GM23248 (cell line): ENCODE results near the gene INO80E. TPM values are rescaled to one million over a fixed set of nuclear protein-coding genes. Genes with fewer than 3 reads are reported as not detected.
"Not testable (repeated sequence)": the region's sequence is repeated elsewhere in the genome, so short reads cannot be mapped to it uniquely, and the experiment has no call there.

Experiments used
- DNase-seq: peaks from one replicate; pipeline ENCODE4 v3.0.0-alpha.2; 2015
- H2AFZ ChIP-seq: fragments of 200-600 bp; sonication (generic); 2 replicates; pipeline ENCODE4 v1.6.1; 2016; ENCODE audit warnings: antibody characterized with exemption
- H3F3A ChIP-seq: fragments of 200-600 bp; sonication (generic); 2 replicates; pipeline ENCODE4 v1.6.1; 2016; ENCODE audit warnings: mild to moderate bottlenecking, antibody characterized with exemption, mixed run types; ENCODE audit not compliant: insufficient read depth
- H3K27ac ChIP-seq: fragments of 200-600 bp; sonication (generic); 2 replicates; pipeline ENCODE4 v1.5.1; 2016; ENCODE audit warnings: mild to moderate bottlenecking
- H3K27me3 ChIP-seq: fragments of 200-600 bp; sonication (generic); replicated peaks from 2 replicates; pipeline ENCODE4 v1.6.1; 2016; ENCODE audit warnings: mild to moderate bottlenecking; ENCODE audit not compliant: insufficient read depth
- H3K36me3 ChIP-seq: fragments of 200-600 bp; sonication (generic); 2 replicates; pipeline ENCODE4 v1.6.1; 2016; ENCODE audit warnings: low read depth, mild to moderate bottlenecking
- H3K4me1 ChIP-seq: fragments of 200-600 bp; sonication (generic); 2 replicates; pipeline ENCODE4 v1.6.1; 2016; ENCODE audit warnings: mild to moderate bottlenecking; ENCODE audit not compliant: insufficient read depth
- H3K4me2 ChIP-seq: fragments of 200-600 bp; sonication (generic); one replicate; pipeline ENCODE4 v1.6.1; 2016; ENCODE audit warnings: mild to moderate bottlenecking; ENCODE audit not compliant: unreplicated experiment
- H3K4me3 ChIP-seq: fragments of 200-600 bp; sonication (generic); 2 replicates; pipeline ENCODE4 v1.5.1; 2016; ENCODE audit warnings: mild to moderate bottlenecking
- H3K79me2 ChIP-seq: fragments of 200-600 bp; sonication (generic); 2 replicates; pipeline ENCODE4 v1.6.1; 2016; ENCODE audit warnings: mild to moderate bottlenecking; ENCODE audit not compliant: insufficient read depth
- H3K9ac ChIP-seq: fragments of 200-600 bp; sonication (generic); 2 replicates; pipeline ENCODE4 v1.6.1; 2016; ENCODE audit warnings: mild to moderate bottlenecking
- H3K9me2 ChIP-seq: fragments of 200-600 bp; sonication (generic); 2 replicates; pipeline ENCODE4 v1.6.1; 2016; ENCODE audit warnings: mixed run types, mild to moderate bottlenecking, moderate library complexity; ENCODE audit not compliant: insufficient read depth
- H3K9me3 ChIP-seq: fragments of 200-600 bp; sonication (generic); one replicate; pipeline ENCODE4 v1.6.1; 2017; ENCODE audit warnings: low read depth
- H4K20me1 ChIP-seq: fragments of 200-600 bp; sonication (generic); 2 replicates; pipeline ENCODE4 v1.6.0; 2016; ENCODE audit not compliant: insufficient read depth
- EZH2 ChIP-seq: fragments of 200-600 bp; sonication (generic); IDR thresholded peaks from 2 replicates; pipeline ENCODE4 v1.6.1; 2018; ENCODE audit warnings: antibody characterized with exemption, mild to moderate bottlenecking; ENCODE audit not compliant: insufficient read depth, poor library complexity, severe bottlenecking
- EZH2phosphoT487 ChIP-seq: fragments of 200-600 bp; sonication (generic); IDR thresholded peaks from 2 replicates; pipeline ENCODE4 v1.6.1; 2018; ENCODE audit warnings: antibody characterized with exemption, moderate library complexity, mild to moderate bottlenecking, low read depth; ENCODE audit not compliant: insufficient read depth
- WGBS, 2 experiments: methylation state at CpG; one replicate each; pipeline ENCODE4 v1.1.6; 2015 to 2017; ENCODE audit warnings: low lambda C conversion rate in 2 of 2, low coverage in 1 of 2; ENCODE audit errors: missing lambda C conversion rate in 2 of 2; 5-methylcytosine and 5-hydroxymethylcytosine counted together
- in situ Hi-C: fragments of 300-500 bp; cut with MboI; formaldehyde crosslinking; loops from 2 replicates; pipeline ENCODE4 v1.15.0; 2020
- polyA plus RNA-seq: library from polyadenylated mRNA; unstranded; fragments of >200 nt; fragmentation: Nextera tagmentation; extraction: Ambion mirVana; gene quantifications from 2 replicates; pipeline ENCODE4 v1.2.1, GENCODE V29; 2016
- total RNA-seq: library from RNA; depleted of rRNA; stranded (reverse); fragments of >200 nt; shearing (Covaris generic); gene quantifications from 2 replicates; pipeline ENCODE4 v1.2.3, GENCODE V29; 2014

INO80E gene
- total and polyA plus RNA-seq, 2 experiments from 2014 or later: 32.3 to 51.1 TPM

DNA sequence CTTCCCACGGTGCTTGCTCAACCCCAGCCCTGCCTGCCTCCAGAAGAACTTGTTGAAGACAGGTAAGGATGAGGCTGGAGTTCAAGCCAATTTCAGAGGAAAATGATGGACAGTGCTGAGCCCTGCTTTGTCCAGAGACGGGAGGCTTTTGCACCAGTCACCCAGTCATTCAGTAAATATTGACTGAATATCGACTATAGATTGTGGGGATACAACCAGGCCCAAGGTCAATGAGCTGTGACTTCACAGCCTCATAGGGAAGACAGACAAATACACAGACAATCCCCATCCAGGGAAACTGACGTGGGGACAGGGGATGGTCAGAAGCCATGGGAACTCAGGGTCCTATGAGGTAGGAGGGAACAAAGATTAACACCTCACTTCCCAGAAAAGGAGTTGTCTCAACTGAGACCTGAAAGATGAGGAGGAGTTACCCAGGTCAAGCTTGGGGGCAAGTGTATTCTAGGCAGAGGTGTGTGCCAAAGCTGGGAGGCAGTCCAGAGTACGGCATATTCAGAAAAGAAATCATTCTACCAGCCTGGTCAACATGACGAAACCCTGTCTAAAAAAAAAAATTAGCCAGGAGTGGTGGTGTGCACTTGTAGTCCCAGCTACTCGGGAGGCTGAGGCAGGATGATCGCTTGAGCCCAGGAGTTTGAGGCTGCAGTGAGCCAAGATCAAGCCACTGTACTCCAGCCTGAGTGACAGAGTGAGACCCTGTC, 20.7 kb downstream of the INO80E start:
- no peak overlapping the region for H3K4me3 ChIP-seq
- no peaks in the 10 kb centered on the region for H3F3A ChIP-seq
- no peak overlapping the region for H3K4me2 ChIP-seq
- H3K36me3 ChIP-seq: no peaks in the 10 kb centered on the region
- no peaks in the 10 kb centered on the region for H3K4me1 ChIP-seq
- H2AFZ ChIP-seq: no peak overlapping the region
- H3K9ac ChIP-seq: no peak overlapping the region
- no peak overlapping the region for H3K27ac ChIP-seq
- 53 to 58% methylated on average over 8 of the region's 8 CpGs for whole genome bisulfite sequencing, 2 experiments
- no peak for DNase-seq
- H3K9me2 ChIP-seq: no peaks in the 10 kb centered on the region
- no peaks in the 10 kb centered on the region for H4K20me1 ChIP-seq
- no peaks in the 10 kb centered on the region for H3K79me2 ChIP-seq
- H3K9me3 ChIP-seq: no peaks in the 10 kb centered on the region
- peaks cover 3% of the 10 kb centered on the region; the same call in 1 of the 2 replicates for H3K27me3 ChIP-seq
- in situ Hi-C loops: loop anchor here (10.0 kb wide), 1 partner anchor 202 kb away; the partner anchor contains the start of genes PAGR1 and PRRT2
- TF ChIP-seq EZH2phosphoT487 (no peak), EZH2 (no peak)

DNA sequence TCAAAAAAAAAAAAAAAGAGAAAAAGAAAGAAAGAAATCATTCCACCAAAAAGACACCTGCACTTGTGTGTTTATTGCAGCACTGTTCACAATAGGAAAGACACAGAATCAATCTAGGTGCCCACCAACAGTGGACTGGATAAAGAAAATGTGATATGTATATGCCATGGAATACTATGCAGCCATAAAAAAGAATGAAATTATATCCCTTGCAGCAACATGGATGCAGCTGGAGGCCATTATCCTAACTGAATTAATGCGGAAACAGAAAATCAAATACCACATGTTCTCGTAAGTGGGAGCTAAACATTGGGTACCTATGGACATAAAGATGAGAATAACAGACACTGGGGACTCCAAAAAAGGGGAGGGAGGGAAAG, 21.2 kb downstream of the INO80E start:
- Histone ChIP-seq H3K27me3 (no peaks in the 10 kb centered on the region), H3K27ac (no peak overlapping the region), H3K9ac (no peak overlapping the region), H3K79me2 (no peaks in the 10 kb centered on the region), H3K36me3 (no peaks in the 10 kb centered on the region), H3K4me2 (no peak overlapping the region), H4K20me1 (no peaks in the 10 kb centered on the region), H3K4me3 (no peak overlapping the region), H3F3A (no peaks in the 10 kb centered on the region), H3K4me1 (no peaks in the 10 kb centered on the region), H2AFZ (no peak overlapping the region), H3K9me3 (no peaks in the 10 kb centered on the region), H3K9me2 (no peaks in the 10 kb centered on the region)
- TF ChIP-seq EZH2phosphoT487 (no peak), EZH2 (no peak)
- no peak for DNase-seq
- in situ Hi-C loops: loop anchor here (10.0 kb wide), 1 partner anchor 202 kb away; the partner anchor contains the start of genes PAGR1 and PRRT2
- WGBS, 2 experiments: 62 to 68% methylated on average over 2 of the region's 2 CpGs

DNA sequence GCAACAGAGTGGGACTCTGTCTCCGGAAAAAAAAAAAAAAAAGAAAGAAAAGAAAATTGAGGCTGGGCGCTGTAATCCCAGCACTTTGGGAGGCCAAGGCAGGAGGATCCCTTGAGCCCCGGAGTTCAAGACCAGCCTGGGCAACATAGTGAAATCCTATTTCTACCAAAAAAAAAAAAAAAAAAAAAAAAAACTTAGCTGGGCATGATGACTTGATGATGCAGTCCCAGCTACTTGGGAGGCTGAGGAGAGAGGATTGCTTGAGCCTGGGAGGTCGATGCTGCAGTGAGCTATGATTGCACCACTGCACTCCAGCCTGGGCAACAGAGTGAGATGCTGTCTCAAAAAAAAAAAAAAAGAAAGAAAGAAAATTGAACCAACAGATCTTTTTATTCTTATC, 21.9 kb downstream of the INO80E start:
- H3K9me2 ChIP-seq: not testable (repeated sequence)
- in situ Hi-C loops: loop anchor here (10.0 kb wide), 1 partner anchor 203 kb away; the partner anchor contains the start of genes PAGR1 and PRRT2
- WGBS, 2 experiments: 80 to 87% methylated on average over 2 to 4 of the region's 4 CpGs

DNA sequence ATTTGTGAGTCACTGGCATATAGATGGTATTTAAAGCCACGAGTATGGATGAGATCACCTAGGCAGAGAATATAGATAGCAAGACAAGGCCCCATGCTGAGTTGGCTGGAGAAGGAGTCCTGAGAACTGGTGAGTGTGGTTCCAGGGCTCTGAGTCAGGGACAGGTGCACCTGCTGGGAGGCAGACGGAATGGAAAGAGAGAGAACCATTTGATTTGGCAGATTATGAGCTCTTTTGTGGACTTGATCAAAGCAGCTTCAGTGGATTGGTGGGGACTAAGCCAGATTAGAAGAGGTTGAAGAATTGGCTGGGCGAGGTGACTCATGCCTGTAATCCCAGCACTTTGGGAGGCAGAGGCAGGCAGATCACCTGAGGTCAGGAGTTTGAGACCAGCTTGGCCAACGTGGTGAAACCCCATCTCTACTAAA, 22.7 kb downstream of the INO80E start:
- in situ Hi-C loops: loop anchor here (10.0 kb wide), 1 partner anchor 204 kb away; the partner anchor contains the start of genes PAGR1 and PRRT2
- H3K9ac ChIP-seq: no peak overlapping the region
- WGBS, 2 experiments: 67 to 78% methylated on average over 4 of the region's 4 CpGs

More for the DNA sequence above, 21.9 kb downstream of the INO80E start:
- not testable (repeated sequence) for H3K79me2 ChIP-seq, H2AFZ ChIP-seq, H3K27ac ChIP-seq, H3F3A ChIP-seq, H3K4me1 ChIP-seq, H3K27me3 ChIP-seq, H3K9ac ChIP-seq, H3K4me3 ChIP-seq, H3K36me3 ChIP-seq, H4K20me1 ChIP-seq, DNase-seq, H3K4me2 ChIP-seq, H3K9me3 ChIP-seq

More for the DNA sequence above, 22.7 kb downstream of the INO80E start:
- Histone ChIP-seq H3K4me3 (no peak overlapping the region), H3K27me3 (no peaks in the 10 kb centered on the region), H3K79me2 (no peaks in the 10 kb centered on the region), H3F3A (no peaks in the 10 kb centered on the region), H3K36me3 (no peaks in the 10 kb centered on the region), H2AFZ (no peak overlapping the region), H3K4me2 (no peak overlapping the region), H3K9me2 (no peaks in the 10 kb centered on the region), H3K27ac (no peak overlapping the region), H3K4me1 (no peaks in the 10 kb centered on the region), H3K9me3 (no peaks in the 10 kb centered on the region), H4K20me1 (no peaks in the 10 kb centered on the region)
- DNase-seq: no peak
- no peak for TF ChIP-seq EZH2phosphoT487
- no peak for TF ChIP-seq EZH2
